ENCODE measurements around the gene SPRED2.
"Not testable (repeated sequence)": the region's sequence is repeated elsewhere in the genome, so short reads cannot be mapped to it uniquely, and the experiment has no call there.

The SPRED2 gene

DNA sequence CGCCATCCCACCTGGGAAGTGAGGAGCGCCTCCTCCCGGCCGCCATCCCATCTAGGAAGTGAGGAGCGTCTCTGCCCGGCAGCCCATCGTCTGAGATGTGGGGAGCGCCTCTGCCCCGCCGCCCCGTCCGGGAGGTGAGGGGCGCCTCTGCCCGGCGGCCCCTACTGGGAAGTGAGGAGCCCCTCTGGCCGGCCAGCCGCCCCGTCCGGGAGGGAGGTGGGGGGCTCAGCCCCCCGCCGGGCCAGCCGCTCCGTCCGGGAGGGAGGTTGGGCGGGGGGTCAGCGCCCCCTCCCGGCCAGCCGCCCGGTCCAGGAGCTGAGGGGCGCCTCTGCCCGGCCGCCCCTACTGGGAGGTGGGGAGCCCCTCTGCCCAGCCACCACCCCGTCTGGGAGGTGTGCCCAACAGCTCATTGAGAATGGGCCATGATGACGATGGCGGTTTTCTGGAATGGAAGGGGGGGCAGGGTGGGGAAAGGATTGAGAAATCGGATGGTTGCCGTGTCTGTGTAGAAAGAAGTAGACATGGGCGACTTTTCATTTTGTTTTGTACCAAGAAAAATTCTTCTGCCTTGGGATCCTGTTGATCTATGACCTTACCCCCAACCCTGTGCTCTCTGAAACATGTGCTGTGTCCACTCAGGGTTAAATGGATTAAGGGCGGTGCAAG lies 93.4 kb downstream of the SPRED2 start:
- DNase-seq: not testable (repeated sequence)

DNA sequence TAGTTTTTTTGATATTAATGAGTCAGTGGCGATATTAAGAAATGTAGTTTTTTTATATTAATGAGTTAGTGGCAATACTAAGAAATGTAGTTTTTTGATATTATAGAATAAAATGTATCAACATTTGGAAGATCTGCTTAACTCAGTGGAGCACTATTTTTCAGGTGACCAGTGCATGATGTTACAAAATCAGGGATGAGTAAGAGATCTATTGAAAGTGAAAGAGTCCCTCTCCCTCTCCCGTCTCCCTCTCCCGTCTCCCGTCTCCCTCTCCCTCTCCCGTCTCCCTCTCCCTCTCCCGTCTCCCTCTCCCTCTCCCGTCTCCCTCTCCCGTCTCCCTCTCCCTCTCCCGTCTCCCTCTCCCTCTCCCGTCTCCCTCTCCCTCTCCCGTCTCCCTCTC lies 94.5 kb downstream of the SPRED2 start:
- not testable (repeated sequence) for DNase-seq

DNA sequence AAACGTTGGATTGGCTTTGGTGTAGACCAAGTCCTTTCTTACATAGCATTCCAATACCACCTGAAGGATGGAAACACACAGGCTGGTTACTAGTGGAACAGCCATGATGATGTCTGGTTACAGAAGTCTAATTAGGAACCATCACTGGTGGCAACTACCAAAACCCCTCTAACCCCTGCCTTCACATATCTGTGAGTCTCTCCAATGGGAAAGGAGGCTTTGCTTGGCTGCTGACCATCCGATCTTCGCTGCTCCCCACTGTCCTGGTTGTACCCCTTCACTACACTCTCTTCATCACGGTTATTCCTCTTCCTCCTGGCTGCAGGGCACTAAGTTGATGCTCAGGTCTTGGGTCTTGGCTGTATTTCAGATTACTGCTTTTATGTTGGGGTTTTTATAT lies 97.7 kb downstream of the SPRED2 start:
- no peak for DNase-seq

DNA sequence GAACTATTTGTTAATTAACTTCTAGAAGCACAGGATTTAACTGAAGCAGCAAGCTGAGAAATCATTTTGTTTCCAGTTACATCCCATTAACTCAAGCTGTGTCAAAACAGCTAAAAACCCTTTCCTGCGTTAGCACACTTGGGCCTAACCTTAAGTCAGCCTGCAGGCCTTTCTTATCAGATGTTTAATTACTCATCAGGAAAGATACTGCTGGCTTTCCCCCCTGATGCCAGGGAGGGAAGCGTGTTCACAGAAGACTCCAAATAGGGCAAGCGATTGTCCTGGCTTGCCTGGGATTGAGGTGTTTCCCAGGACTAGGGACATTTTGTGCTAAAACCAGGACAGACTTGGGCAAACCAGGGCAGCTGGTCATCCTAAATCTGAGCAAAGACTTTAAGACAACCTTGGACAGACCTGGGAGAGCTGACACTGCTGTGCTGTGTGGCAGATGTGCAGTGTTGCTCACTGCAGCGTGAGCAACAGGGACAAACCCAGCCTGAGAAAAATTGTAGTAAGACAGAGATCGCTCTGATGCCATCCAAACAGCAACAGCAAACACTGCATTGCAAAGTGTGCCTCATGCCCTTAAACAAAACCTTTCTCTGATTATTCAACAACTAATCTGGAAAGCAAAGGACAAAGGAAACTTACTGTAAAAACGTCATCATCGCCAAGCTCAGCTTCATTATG lies 100.9 kb downstream of the SPRED2 start:
- DNase-seq: no peak

- no peak for DNase-seq
Observed at GRCh38 chr2:65329525-65329924, 102.9 kb downstream of the SPRED2 start.

GRCh38 chr2:65326276-65326675 lies 106.1 kb downstream of the SPRED2 start:
- no peak for DNase-seq

DNA sequence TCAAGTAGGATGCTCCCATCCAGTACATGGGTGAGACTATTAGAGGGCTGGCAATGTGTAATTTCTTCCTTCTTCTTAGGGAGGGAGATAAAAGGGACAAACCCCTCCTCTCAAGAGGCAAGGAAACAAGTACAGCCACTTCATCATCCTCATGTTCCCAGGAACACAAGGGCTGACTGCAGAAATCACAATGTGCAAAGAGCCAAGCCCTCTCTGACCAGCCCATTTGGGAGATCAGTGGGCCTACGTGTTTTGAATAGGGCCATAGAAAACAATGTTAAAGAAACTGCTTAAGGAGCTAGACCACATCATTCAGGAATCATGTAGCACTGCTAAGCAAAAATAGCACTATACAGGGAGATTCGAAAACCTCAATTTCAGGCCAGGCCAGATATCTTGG lies 107.3 kb downstream of the SPRED2 start:
- no peak for DNase-seq

DNA sequence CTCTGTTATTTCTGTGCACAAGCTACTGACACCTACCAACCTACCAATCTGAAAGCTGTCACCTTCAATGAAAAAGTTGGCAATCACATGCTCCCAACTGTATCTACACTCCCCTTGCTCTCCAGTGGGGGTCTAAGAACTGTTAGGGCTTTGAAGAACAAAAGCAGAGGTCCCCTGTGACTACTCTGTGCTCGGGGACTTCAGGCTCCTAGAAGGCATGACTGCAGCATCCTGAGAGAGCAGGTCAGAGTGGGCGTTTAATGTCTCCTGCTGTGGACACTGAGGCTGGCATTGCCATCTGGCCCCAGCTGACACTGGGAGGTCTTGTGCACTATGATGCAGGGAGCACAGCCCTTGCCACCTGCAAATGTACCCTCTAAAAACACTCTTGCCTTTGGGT lies 111.5 kb downstream of the SPRED2 start:
- no peak for DNase-seq

DNA sequence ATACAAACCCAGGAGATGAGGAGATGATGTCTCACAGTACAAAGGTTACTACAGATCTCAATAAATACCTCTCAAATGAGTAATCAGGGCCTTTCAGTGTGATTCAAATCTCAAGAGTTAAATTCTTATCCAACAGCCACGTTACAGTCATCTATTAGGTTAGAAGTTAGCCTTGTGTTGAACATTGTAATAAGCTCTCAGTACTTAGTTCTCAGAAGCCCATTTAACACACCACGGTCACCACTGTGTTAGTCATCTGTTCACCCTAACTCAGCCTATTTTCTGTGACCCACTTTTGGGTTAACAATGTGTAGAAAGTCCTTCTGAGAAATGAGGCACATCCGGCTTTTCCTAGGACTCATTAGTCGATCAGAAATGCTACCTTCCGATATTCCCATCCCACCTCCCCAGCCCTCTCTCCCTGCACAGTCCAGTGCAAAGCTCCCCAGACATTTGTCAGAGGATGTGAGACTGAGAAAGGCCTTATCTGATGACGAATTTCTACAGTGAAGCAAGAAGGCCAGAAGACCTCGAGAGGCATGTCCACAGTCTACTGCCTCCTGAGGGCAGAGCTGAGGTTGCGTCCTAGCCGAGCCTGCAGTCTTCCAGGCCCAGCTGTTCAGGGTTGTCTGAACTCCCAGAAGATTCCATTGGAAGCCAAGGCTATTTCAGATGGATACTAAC lies 112.2 kb downstream of the SPRED2 start:
- no peak for DNase-seq

- DNase-seq: no peak
Observed at GRCh38 chr2:65319674-65320041, 112.7 kb downstream of the SPRED2 start.

GRCh38 chr2:65319072-65319673 lies 113.2 kb downstream of the SPRED2 start:
- DNase-seq: no peak

- no peak for DNase-seq
Observed at GRCh38 chr2:65317841-65318240, 114.6 kb downstream of the SPRED2 start.

DNA sequence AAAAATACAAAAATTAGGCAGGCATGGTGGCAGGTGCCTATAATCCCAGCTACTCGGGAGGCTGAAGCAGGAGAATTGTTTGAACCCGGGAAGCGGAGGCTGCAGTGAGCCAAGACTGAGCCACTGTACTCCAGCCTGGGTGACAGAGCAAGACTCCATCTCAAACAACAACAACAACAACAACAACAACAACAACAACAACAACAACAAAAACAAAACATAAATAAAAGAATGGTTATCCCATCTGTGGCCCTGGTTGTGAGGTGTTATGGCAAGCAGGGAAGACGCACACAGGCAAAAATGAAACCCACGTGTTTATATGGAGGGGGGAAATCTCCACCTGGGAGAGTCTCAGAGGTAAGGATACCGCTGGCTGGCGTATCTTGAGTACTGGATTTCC lies 115.0 kb downstream of the SPRED2 start:
- not testable (repeated sequence) for DNase-seq

DNA sequence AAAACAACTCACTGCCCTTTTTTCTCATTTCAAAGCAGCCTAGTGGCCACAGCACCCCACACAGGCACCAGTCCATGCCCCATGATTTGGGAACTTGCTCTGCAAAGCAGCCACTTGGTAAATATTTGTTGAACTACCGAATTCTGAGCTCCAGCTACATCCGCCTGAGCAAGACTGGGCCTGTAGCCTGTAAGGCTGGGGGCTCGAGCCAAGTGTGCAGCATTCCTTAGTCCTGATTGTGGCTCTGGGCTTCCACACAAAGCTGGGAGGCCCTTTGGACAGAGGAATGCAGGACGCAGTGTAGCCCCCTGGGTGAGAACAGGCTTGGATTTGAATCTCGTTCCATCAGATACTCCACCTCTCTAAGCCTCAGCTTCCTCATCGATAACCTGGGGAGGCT lies 116.3 kb downstream of the SPRED2 start:
- DNase-seq: no peak

DNA sequence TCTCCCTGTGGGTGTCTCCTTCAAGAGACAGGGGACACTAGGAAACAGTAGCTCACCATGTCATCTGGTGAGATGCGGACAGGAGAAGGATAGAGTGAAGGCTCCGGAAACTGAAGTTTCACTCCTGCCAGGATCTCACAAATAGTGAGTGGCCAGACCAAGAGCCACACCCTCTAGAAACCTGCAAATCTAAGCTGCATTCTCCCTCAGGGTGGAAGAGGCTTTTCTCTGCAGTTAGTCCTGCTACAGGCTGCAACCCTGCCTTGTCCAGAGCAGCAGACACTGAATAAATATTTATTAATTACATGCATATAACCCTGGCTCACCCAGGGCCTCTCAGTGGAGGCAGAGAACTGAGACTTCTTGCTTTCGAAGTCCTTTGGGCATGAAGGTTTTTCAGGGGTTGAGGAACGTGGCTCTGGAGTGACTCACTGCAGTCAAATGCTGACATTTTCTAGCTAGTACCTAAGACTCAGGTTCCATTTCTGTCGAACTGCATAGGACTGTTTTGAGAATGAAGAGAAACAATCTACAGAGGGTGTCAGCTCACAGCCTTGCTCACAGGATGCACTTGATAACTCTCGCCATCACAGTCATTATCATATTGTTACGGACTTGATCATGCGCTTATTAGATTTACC lies 117.5 kb downstream of the SPRED2 start:
- no peak for DNase-seq

DNA sequence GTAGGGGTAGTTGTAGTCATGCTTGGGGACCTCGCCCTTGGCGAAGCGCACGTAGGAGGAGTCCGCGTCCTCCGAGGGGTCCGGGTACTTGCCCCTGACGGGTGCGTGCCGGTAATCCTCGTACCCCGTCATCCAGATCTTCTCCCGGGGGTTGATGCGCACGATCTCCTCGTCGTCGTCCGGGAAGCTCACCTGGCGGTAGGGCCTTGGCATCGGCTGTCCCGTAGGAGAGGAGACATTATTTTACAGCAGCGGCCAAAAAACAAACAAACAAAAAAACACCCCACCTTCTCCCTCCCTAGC lies 118.5 kb downstream of the SPRED2 start:
- no peak for DNase-seq

- no peak for DNase-seq
Observed at GRCh38 chr2:65313126-65313953, 119.1 kb downstream of the SPRED2 start.

DNA sequence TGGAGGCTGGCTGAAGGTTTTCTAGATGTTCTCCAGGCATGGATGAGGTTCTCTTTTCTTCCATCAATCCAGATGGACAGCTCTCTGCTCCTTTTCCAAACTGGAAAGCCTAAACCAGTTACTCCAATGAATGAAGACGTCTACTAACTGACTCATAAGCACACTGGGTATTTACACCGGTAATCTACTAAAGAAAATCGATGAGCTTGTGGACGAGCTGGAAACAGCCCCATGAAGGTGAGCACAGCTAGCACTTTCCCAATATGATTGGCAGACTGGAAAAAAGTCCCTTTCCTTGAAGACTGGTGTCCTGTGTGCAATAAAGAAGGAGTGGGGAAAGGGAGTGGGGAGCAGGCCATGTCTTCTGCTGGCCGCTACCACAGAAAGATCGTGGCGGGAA lies 120.8 kb downstream of the SPRED2 start:
- DNase-seq: no peak

DNA sequence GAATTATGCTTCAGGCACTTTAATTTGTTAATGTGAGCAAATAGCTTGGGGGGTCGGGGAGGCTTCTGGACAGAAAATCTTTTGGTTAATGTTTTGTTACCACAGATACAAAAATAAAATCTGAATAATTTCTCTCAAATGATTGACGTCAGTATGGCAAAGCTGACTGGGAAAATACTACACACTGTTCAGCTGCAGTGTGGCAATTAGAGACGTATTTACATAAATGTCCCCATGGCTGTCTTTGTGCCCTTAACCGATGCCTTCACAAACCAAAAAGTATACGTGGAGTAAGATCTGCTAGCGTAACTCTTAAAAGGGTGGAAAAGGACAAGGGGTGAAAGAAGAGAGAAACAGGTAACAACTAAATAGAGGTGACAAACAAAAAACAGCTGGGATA lies 121.3 kb downstream of the SPRED2 start:
- no peak for DNase-seq

- no peak for DNase-seq
Observed at GRCh38 chr2:65309699-65310098, 122.7 kb downstream of the SPRED2 start.

GRCh38 chr2:65305934-65306333 lies 126.5 kb downstream of the SPRED2 start:
- DNase-seq: no peak
